ENCODE data around the gene BAHCC1. TPM values are rescaled to one million over a fixed set of nuclear protein-coding genes. Genes with fewer than 3 reads are reported as not detected.

The BAHCC1 gene
- total and polyA plus RNA-seq, 2 of the 8 experiments (the other 6 are each of a cell fraction or from before 2014, with no cell fraction given): 0.26 to 0.58 TPM

DNA sequence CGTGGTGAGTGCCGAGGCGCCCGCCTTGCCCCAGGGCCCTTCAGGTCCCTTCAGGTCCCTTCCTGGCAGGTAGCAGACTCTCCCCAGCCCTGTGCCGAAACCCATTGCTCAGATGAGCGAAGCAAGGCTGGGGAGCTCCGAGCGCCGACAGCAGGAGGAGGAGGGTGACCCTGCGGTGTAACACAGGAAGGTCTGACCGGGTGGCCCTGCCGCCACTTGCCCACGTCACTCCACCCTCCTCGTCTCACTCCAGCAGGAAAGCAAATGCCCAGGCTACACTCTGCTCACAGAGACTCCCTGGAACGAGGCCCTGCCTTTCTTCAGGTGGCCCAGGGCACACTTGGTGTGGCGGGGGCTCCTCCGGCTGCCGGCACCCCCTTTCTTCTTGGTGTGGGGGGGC is 60.1 kb downstream of the BAHCC1 start:
- H4K8ac ChIP-seq (ENCODE audit: extremely low read depth, insufficient read depth, low read length): no peak overlapping the region
- no peak overlapping the region for H3K4me3 ChIP-seq (ENCODE audit: extremely low read depth in 1 of 4, insufficient read depth in 2 of 4, low read depth in 3 of 4, low read length in 4 of 4)
- H3K23ac ChIP-seq (ENCODE audit: insufficient read length): no peak overlapping the region
- no peak overlapping the region for H2AFZ ChIP-seq (ENCODE audit: low read length)
- no peaks in the 10 kb centered on the region for H3K27me3 ChIP-seq (replicated peaks in 1 of 4; ENCODE audit: control insufficient read depth in 3 of 4, extremely low read depth in 1 of 4, insufficient read depth in 3 of 4, low read length in 3 of 4)
- H2BK12ac ChIP-seq (ENCODE audit: low read depth, low read length): no peak overlapping the region
- H4K91ac ChIP-seq (replicated peaks; ENCODE audit: insufficient read length, low read length): no peak overlapping the region
- no peak overlapping the region for H3K4me2 ChIP-seq (ENCODE audit: insufficient read depth in 1 of 2, low read depth in 2 of 2, low read length in 2 of 2)
- no peak overlapping the region for H3K18ac ChIP-seq (ENCODE audit: extremely low read depth, low read length)
- no peak overlapping the region for H3K4ac ChIP-seq (replicated peaks; ENCODE audit: insufficient read length, low read depth, low read length)
- WGBS, 2 experiments (ENCODE audit: extremely low coverage in 1 of 2, insufficient coverage in 1 of 2, insufficient read length in 1 of 2, insufficient replicate concordance in 2 of 2, low coverage in 1 of 2, low lambda C conversion rate in 2 of 2, missing lambda C conversion rate in 1 of 2): 89% methylated on average over 18 of the region's 18 CpGs; no CpG with 5 or more reads in 1 of the 2 experiments
- H4K20me1 ChIP-seq (replicated peaks in 1 of 2; ENCODE audit: control insufficient read depth in 1 of 2, insufficient read depth in 2 of 2, low read length in 2 of 2): no peaks in the 10 kb centered on the region
- no peak overlapping the region for H3K56ac ChIP-seq (replicated peaks; ENCODE audit: insufficient read length, low read depth, low read length)
- H3K9me3 ChIP-seq (ENCODE audit: insufficient read depth in 2 of 2, low read depth in 1 of 2, low read length in 1 of 2): no peaks in the 10 kb centered on the region
- no peak overlapping the region for H2BK5ac ChIP-seq (ENCODE audit: low read depth, low read length)
- H4K5ac ChIP-seq (ENCODE audit: insufficient read length, low read depth, low read length): no peak overlapping the region
- peaks cover 0 to 10% (median 6%) of the 10 kb centered on the region in 4 experiments; a peak in 6 of 7 replicates for H3K4me1 ChIP-seq (replicated peaks in 1 of 4; ENCODE audit: control insufficient read depth in 3 of 4, insufficient read depth in 4 of 4, low read length in 3 of 4)
- no peak overlapping the region for H2BK20ac ChIP-seq (ENCODE audit: low read length)
- no peak for FAIRE-seq
- no peaks in the 10 kb centered on the region for H3K23me2 ChIP-seq (ENCODE audit: low read depth, low read length)
- H3K9ac ChIP-seq (replicated peaks in 1 of 4; ENCODE audit: extremely low read depth in 1 of 4, low read depth in 3 of 4, low read length in 3 of 4): no peak overlapping the region
- H2BK15ac ChIP-seq (ENCODE audit: low read length): 0 out of 2 replicates have a peak overlapping the region, but pooled peaks have one; percentile 61
- no peaks in the 10 kb centered on the region for H3K79me2 ChIP-seq (ENCODE audit: control insufficient read depth in 1 of 2, insufficient read depth in 2 of 2, low read length in 2 of 2)
- CTCF ChIA-PET (ENCODE audit: partially characterized antibody): interaction anchor here (0.7 to 2.4 kb wide), 6 partner anchors 11 to 46 kb away, joined by 3 to 13 read pairs (median 5); no protein-coding TSS in a partner anchor
- no peak overlapping the region for H2AK5ac ChIP-seq (ENCODE audit: low read depth, low read length)
- no peak for DNase-seq (ENCODE audit: low read depth in 1 of 2, low spot score in 2 of 2)
- no peaks in the 10 kb centered on the region for H3K36me3 ChIP-seq (ENCODE audit: control insufficient read depth in 2 of 4, insufficient read depth in 4 of 4, low read length in 3 of 4)
- no peak for TF ChIP-seq EZH2 (IDR thresholded peaks at IDR 0.05; ENCODE audit: low read depth, low read length, severe bottlenecking)
- TF ChIP-seq CBX5 (IDR thresholded peaks at IDR 0.05; ENCODE audit: low read depth, low read length): no peak
- TF ChIP-seq KDM1A (IDR thresholded peaks at IDR 0.05; ENCODE audit: borderline replicate concordance, low read length): no peak
- no peak for TF ChIP-seq ASH2L (IDR thresholded peaks at IDR 0.05; ENCODE audit: low read length)
- TF ChIP-seq HDAC2 (IDR thresholded peaks at IDR 0.05; ENCODE audit: borderline replicate concordance in 1 of 2, low read depth in 2 of 2, low read length in 2 of 2): no peak
- no peak for TF ChIP-seq CEBPB (IDR thresholded peaks at IDR 0.05; ENCODE audit: low read depth, low read length)
- no peak for TF ChIP-seq ZNF274 (IDR thresholded peaks at IDR 0.05; ENCODE audit: borderline replicate concordance, extremely low read depth, low read length)
- no peak for TF ChIP-seq SIRT6 (IDR thresholded peaks at IDR 0.05; ENCODE audit: low read length)
- no peak for TF ChIP-seq BRCA1 (IDR thresholded peaks at IDR 0.05; ENCODE audit: low read depth, low read length)
- no peak for TF ChIP-seq KDM4A (IDR thresholded peaks at IDR 0.05; ENCODE audit: low read depth, low read length, severe bottlenecking)
- TF ChIP-seq HDAC6 (IDR thresholded peaks at IDR 0.05; ENCODE audit: low read depth, low read length): no peak
- H2BK120ac ChIP-seq (replicated peaks; ENCODE audit: low read depth, low read length): no peak overlapping the region
- H3K27ac ChIP-seq (ENCODE audit: low read depth, low read length): no peak overlapping the region
- POLR2A ChIA-PET (ENCODE audit: partially characterized antibody): interaction anchor here (2.0 kb wide), 1 partner anchor 54 kb away, joined by 5 read pairs; no protein-coding TSS in a partner anchor
- H3K14ac ChIP-seq (ENCODE audit: insufficient read length): no peak overlapping the region
- no peaks in the 10 kb centered on the region for H3K79me1 ChIP-seq (ENCODE audit: low read depth, low read length)

All from H1 (cell line).